Mononuclear cell (primary cell): ENCODE results near the gene SRGAP1. TPM values are rescaled to one million over a fixed set of nuclear protein-coding genes. Genes with fewer than 3 reads are reported as not detected.

ENCODE experiments used
- H3K27me3 ChIP-seq: 2 replicates; pipeline ENCODE4 v1.6.0; 2011; ENCODE audit warnings: low read length, control low read depth; ENCODE audit not compliant: insufficient read depth
- H3K4me1 ChIP-seq: 2 replicates; pipeline ENCODE4 v1.5.1; 2011; ENCODE audit warnings: mild to moderate bottlenecking, low read length, control low read depth; ENCODE audit not compliant: insufficient read depth
- H3K4me3 ChIP-seq: 2 replicates; pipeline ENCODE4 v1.5.1; 2011; ENCODE audit warnings: mild to moderate bottlenecking, low read length, moderate library complexity
- H3K9me3 ChIP-seq: 2 replicates; pipeline ENCODE4 v1.5.1; 2011; ENCODE audit warnings: low read depth, mild to moderate bottlenecking, control low read depth, low read length
- total RNA-seq: library from RNA; depleted of rRNA; stranded (reverse); fragments of >200 nt; gene quantifications from one replicate; pipeline ENCODE4 v1.2.3, GENCODE V29; 2012

The SRGAP1 gene
- total RNA-seq, 1 donor = 2.1 TPM

DNA sequence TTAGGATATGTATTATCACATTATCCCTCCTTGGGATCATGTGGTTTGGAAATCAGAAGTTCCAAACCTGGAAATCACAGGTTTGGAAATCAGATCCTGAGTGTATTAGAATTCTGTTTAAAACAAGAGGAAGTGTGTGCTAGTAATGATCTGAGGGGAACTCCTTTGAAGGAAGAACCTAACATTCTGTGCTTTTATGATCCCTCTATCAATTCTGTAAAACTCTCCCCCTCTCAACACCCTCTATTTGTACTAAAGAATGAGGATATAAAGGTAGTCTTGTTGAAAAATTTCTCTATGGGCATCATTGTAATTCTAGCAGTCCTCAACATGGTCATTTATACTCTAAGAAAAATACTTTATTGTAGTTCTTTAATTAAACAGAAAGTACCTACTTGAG, 97.4 kb downstream of the SRGAP1 start:
- Histone ChIP-seq H3K27me3 (no peaks in the 10 kb centered on the region), H3K9me3 (no peaks in the 10 kb centered on the region), H3K4me1 (peaks cover 12% of the 10 kb centered on the region)

GRCh38 chr12:63942464-63943241, 98.2 kb downstream of the SRGAP1 start:
- Histone ChIP-seq H3K27me3 (no peaks in the 10 kb centered on the region), H3K4me1 (peaks cover 12% of the 10 kb centered on the region), H3K9me3 (no peaks in the 10 kb centered on the region), H3K4me3 (no peak overlapping the region)

More for the DNA sequence above, 97.4 kb downstream of the SRGAP1 start:
- H3K4me3 ChIP-seq = no peak overlapping the region

- Histone ChIP-seq H3K4me3 (no peak overlapping the region), H3K4me1 (peaks cover 12% of the 10 kb centered on the region), H3K27me3 (no peaks in the 10 kb centered on the region), H3K9me3 (no peaks in the 10 kb centered on the region)
Observed at GRCh38 chr12:63944034-63944579, 99.6 kb downstream of the SRGAP1 start.

- no peaks in the 10 kb centered on the region for H3K27me3 ChIP-seq
- H3K4me1 ChIP-seq = peaks cover 12% of the 10 kb centered on the region
- H3K4me3 ChIP-seq = no peak overlapping the region
- no peaks in the 10 kb centered on the region for H3K9me3 ChIP-seq
Observed at GRCh38 chr12:63944586-63945228, 100.2 kb downstream of the SRGAP1 start.

- Histone ChIP-seq H3K9me3 (no peaks in the 10 kb centered on the region), H3K27me3 (no peaks in the 10 kb centered on the region), H3K4me1 (peaks cover 12% of the 10 kb centered on the region)
Observed at GRCh38 chr12:63945777-63946176, 101.3 kb downstream of the SRGAP1 start.

DNA sequence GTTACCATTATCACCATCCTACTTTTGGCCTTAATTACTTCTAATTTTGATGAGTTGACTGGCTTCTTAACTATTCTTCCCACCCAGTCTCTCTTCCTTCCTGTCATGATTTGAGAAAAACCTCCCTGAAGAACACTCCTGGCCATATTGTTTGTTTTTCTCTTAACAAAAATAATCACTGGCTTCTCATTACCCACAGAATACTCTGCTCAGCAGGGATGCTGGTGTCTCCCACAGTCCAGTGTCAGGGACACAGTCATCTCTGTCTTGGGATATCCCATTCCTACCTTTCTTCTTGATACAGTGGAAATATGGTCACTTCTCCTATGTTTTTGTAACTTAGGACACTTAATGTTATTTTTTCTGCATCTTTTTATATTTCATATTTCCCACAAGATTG, 103.7 kb downstream of the SRGAP1 start:
- peaks cover 12% of the 10 kb centered on the region for H3K4me1 ChIP-seq

More at GRCh38 chr12:63945777-63946176, 101.3 kb downstream of the SRGAP1 start:
- no peak overlapping the region for H3K4me3 ChIP-seq

DNA sequence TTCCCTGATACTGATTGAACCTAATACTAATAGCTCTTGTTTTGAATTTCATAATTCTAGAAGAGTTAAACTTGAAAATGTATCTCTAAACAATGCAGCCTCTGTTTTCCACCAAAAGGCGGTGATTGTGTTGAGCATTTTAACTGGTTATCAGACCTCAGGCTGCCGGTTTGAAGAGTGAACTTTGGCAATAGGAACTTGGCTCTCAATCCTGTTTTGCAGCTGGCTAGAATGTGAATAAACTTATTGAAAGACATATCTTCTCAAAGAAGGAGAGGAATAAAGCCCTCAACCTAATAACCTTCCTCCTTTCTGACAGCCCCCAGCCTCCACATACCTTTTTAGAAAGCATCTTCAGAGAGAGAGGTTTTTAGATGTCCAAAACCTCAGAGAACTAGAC, 105.4 kb downstream of the SRGAP1 start:
- no peaks in the 10 kb centered on the region for H3K9me3 ChIP-seq
- peaks cover 6% of the 10 kb centered on the region for H3K4me1 ChIP-seq
- H3K27me3 ChIP-seq = no peaks in the 10 kb centered on the region
- no peak overlapping the region for H3K4me3 ChIP-seq

More for the DNA sequence above, 103.7 kb downstream of the SRGAP1 start:
- no peaks in the 10 kb centered on the region for H3K9me3 ChIP-seq
- no peak overlapping the region for H3K4me3 ChIP-seq
- no peaks in the 10 kb centered on the region for H3K27me3 ChIP-seq

GRCh38 chr12:63952995-63953394, 108.5 kb downstream of the SRGAP1 start:
- no peak overlapping the region for H3K4me3 ChIP-seq
- peaks cover 16% of the 10 kb centered on the region for H3K4me1 ChIP-seq
- no peaks in the 10 kb centered on the region for H3K9me3 ChIP-seq
- H3K27me3 ChIP-seq = no peaks in the 10 kb centered on the region

GRCh38 chr12:63955831-63956666, 111.5 kb downstream of the SRGAP1 start:
- Histone ChIP-seq H3K4me3 (no peak overlapping the region), H3K4me1 (peaks cover 16% of the 10 kb centered on the region), H3K9me3 (no peaks in the 10 kb centered on the region), H3K27me3 (no peaks in the 10 kb centered on the region)

- Histone ChIP-seq H3K4me3 (no peak overlapping the region), H3K27me3 (no peaks in the 10 kb centered on the region), H3K4me1 (peaks cover 16% of the 10 kb centered on the region), H3K9me3 (no peaks in the 10 kb centered on the region)
Observed at GRCh38 chr12:63957496-63957895, 113.0 kb downstream of the SRGAP1 start.

- Histone ChIP-seq H3K4me3 (no peak overlapping the region), H3K27me3 (no peaks in the 10 kb centered on the region), H3K9me3 (no peaks in the 10 kb centered on the region), H3K4me1 (peaks cover 19% of the 10 kb centered on the region)
Observed at GRCh38 chr12:63958876-63959580, 114.5 kb downstream of the SRGAP1 start.

DNA sequence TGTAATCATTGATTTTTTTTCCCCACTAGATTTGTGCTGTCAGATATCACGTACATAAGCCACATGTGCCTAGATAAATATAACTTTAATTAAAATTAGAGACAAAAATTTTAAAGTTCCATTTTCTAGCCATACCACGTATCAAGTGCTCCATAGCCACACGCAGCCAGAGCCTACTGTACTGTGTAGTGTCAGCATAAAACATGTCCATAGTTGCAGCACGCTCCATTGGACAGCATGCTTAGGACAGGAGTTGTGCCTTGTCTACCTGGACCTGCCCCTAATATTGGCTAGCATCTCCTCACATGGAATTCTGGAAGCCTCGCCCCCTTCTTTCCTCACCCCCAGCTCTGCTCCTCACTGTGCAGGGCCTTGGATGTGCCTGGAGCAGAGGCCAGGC, 116.5 kb downstream of the SRGAP1 start:
- Histone ChIP-seq H3K9me3 (no peaks in the 10 kb centered on the region), H3K4me1 (peaks cover 6% of the 10 kb centered on the region), H3K27me3 (no peaks in the 10 kb centered on the region), H3K4me3 (no peak overlapping the region)

DNA sequence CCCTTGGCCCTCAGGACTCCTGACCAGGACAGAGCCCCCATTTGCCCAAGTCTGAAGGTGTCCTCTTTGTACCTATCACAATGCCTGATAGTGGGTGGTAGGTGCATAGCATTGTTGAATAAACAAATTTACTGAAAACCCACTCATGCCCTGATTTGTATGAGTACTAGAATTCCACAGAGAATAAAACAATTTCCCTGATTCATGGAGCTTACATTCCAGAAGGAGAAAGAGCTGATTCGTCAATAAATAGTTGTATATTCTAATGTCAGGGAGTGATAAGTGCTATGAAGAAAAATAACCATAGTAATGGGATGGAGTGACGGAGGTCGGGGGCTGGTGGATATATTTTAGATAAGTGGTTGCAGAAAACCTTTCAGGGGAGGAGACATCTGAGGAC, 117.0 kb downstream of the SRGAP1 start:
- H3K4me3 ChIP-seq = no peak overlapping the region
- H3K9me3 ChIP-seq = no peaks in the 10 kb centered on the region
- no peaks in the 10 kb centered on the region for H3K27me3 ChIP-seq
- peaks cover 3% of the 10 kb centered on the region for H3K4me1 ChIP-seq

GRCh38 chr12:63963868-63964267, 119.4 kb downstream of the SRGAP1 start:
- peaks cover 3% of the 10 kb centered on the region for H3K4me1 ChIP-seq
- no peak overlapping the region for H3K4me3 ChIP-seq
- no peaks in the 10 kb centered on the region for H3K9me3 ChIP-seq
- H3K27me3 ChIP-seq = no peaks in the 10 kb centered on the region
